AG10803 (cell line): ENCODE measurements around the gene XXYLT1.

Source experiments
- DNase-seq: peaks from one replicate; pipeline ENCODE4 v3.0.0; 2010; ENCODE audit warnings: low read depth
- H3K4me3 ChIP-seq: 2 replicates; pipeline ENCODE4 v1.5.1; 2011; ENCODE audit warnings: mild to moderate bottlenecking, low read length, control low read depth
- CTCF ChIP-seq: conservative IDR thresholded peaks from 2 replicates; pipeline ENCODE4 v1.5.1; 2011; ENCODE audit warnings: mild to moderate bottlenecking, low read length, control low read depth, inconsistent platforms

Gene XXYLT1

GRCh38 chr3:195266428-195266827 lies 4.5 kb downstream of the XXYLT1 start:
- DNase-seq, result no peak
- TF ChIP-seq CTCF, result no peak
- H3K4me3 ChIP-seq, result no peak overlapping the region

- TF ChIP-seq CTCF, result no peak
- DNase-seq, result no peak
- no peak overlapping the region for H3K4me3 ChIP-seq
Observed at GRCh38 chr3:195265363-195265976, 5.5 kb downstream of the XXYLT1 start.

GRCh38 chr3:195263925-195264600 lies 6.9 kb downstream of the XXYLT1 start:
- TF ChIP-seq CTCF, result no peak
- no peak overlapping the region for H3K4me3 ChIP-seq
- no peak for DNase-seq

- DNase-seq, result no peak
- no peak for TF ChIP-seq CTCF
- no peak overlapping the region for H3K4me3 ChIP-seq
Observed at GRCh38 chr3:195263193-195263924, 7.6 kb downstream of the XXYLT1 start.

GRCh38 chr3:195261925-195262324 lies 9.0 kb downstream of the XXYLT1 start:
- TF ChIP-seq CTCF, result no peak
- H3K4me3 ChIP-seq, result no peak overlapping the region
- no peak for DNase-seq

- DNase-seq, result no peak
- TF ChIP-seq CTCF, result no peak
Observed at GRCh38 chr3:195260280-195260905, 10.6 kb downstream of the XXYLT1 start.

More at GRCh38 chr3:195260280-195260905, 10.6 kb downstream of the XXYLT1 start:
- peak overlapping the region; percentile 76 for H3K4me3 ChIP-seq
